OCI-LY3 (cell line): Measurements from ENCODE around the gene CELF2.

Source experiments
- CTCF ChIP-seq: fragments of 200-600, 300-600 bp; sonication (generic); IDR thresholded peaks from 2 replicates; pipeline ENCODE4 v1.5.1; 2014; ENCODE audit warnings: antibody characterized with exemption, low read length, low read depth
- EZH2phosphoT487 ChIP-seq: fragments of 200-600 bp; shearing (Covaris generic); IDR thresholded peaks from 2 replicates; pipeline ENCODE4 v1.6.1; 2018; ENCODE audit warnings: antibody characterized with exemption, mixed run types, low read depth

GRCh38 chr10:11193001-11193551, 175.4 kb downstream of the CELF2 start:
- TF ChIP-seq CTCF = no peak
- no peak for TF ChIP-seq EZH2phosphoT487
